ENCODE results near the gene TEAD4. TPM values are rescaled to one million over a fixed set of nuclear protein-coding genes. Genes with fewer than 3 reads are reported as not detected.

TEAD4 gene
- total and polyA plus RNA-seq, 12 donors = 4.7 to 45.6 (median 11.4) TPM

DNA sequence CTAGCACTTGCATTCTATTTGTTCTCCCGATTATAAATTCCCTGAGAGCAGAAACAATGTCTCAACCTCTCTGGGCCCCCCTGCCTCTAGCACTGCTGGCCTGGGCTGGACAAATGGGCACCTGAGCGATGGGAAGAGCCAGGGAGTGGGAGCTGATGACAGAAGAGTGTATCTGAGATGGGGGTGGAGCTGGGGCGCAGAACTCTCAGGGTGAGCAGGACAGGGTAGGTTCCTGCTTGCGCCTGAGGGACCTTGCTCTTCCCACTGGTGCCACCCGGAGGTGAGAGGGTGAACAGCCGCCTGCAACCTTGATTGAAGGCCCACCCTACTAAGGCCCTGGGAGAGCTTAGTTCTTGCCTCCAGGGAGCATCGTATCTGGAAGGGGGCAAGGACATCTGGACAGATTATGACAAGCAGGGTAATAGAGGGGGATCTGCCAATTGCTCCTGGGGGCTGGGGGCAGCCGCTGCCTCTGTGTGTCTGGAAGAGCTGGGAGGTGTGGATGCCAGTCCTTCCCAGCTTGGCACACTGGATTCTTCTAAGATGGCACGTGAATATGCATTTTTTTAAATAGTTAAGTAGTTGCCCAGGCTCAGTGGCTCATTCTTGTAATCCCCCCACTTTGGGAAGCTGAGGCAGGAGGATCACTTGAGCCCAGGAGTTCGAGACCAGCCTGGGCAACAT is 75.0 kb downstream of the TEAD4 start:
- no peak overlapping the region for H3K27ac ChIP-seq
- no peaks in the 10 kb centered on the region for H3K27me3 ChIP-seq
- peaks cover 0 to 53% (median 22%) of the 10 kb centered on the region in 9 donors for H3K4me1 ChIP-seq
- peaks cover 0 to 34% (median 0%) of the 10 kb centered on the region in 9 donors for H3K36me3 ChIP-seq
- 34 to 37% methylated on average over 10 of the region's 10 CpGs for WGBS, 2 donors
- DNase-seq (peak; percentile 65 to 66), ATAC-seq (peak; percentile 67 to 81 (median 74))
- intact Hi-C loops (cut with DNase I) = loop anchor here (2.0 to 10.0 kb wide), 10 partner anchors 69 to 182 kb away; partner anchors contain the start of genes TEX52 (in 7 of the 10), TEAD4 (in 3 of the 10), FOXM1 (in 1 of the 10) and RHNO1 (in 1 of the 10)
- no peak overlapping the region for H3K4me3 ChIP-seq
- TF ChIP-seq, protein P1, sequence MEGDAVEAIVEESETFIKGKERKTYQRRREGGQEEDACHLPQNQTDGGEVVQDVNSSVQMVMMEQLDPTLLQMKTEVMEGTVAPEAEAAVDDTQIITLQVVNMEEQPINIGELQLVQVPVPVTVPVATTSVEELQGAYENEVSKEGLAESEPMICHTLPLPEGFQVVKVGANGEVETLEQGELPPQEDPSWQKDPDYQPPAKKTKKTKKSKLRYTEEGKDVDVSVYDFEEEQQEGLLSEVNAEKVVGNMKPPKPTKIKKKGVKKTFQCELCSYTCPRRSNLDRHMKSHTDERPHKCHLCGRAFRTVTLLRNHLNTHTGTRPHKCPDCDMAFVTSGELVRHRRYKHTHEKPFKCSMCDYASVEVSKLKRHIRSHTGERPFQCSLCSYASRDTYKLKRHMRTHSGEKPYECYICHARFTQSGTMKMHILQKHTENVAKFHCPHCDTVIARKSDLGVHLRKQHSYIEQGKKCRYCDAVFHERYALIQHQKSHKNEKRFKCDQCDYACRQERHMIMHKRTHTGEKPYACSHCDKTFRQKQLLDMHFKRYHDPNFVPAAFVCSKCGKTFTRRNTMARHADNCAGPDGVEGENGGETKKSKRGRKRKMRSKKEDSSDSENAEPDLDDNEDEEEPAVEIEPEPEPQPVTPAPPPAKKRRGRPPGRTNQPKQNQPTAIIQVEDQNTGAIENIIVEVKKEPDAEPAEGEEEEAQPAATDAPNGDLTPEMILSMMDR (IDR thresholded peaks at IDR 0.05) = peak; percentile 49 to 79 (median 75)
- no peaks in the 10 kb centered on the region for H3K9me3 ChIP-seq

DNA sequence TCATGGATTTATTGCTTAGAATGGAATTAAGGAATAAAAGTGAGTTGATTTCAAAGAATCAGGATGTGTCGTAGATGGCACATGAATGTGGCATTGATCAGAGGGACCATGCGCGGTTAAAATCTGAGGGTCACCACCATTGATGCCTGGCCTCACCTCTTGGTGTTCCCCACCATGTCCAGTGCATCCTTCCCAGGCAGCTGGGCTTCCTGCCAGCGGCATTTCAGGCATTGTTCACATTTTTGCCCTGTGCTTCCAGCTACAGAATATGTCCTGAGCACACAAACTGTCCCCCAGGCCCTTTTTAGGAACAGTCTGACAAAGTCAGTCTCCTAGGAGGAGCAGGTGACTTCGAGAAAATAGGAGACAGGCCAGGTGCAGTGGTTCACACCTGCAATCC is 76.0 kb downstream of the TEAD4 start:
- intact Hi-C loops (cut with DNase I) = loop anchor here in 9 of 10 donors (2.0 to 10.0 kb wide), 7 partner anchors 70 to 188 kb away; partner anchors contain the start of genes TEX52 (in 7 of the 9) and TEAD4 (in 1 of the 9)

DNA sequence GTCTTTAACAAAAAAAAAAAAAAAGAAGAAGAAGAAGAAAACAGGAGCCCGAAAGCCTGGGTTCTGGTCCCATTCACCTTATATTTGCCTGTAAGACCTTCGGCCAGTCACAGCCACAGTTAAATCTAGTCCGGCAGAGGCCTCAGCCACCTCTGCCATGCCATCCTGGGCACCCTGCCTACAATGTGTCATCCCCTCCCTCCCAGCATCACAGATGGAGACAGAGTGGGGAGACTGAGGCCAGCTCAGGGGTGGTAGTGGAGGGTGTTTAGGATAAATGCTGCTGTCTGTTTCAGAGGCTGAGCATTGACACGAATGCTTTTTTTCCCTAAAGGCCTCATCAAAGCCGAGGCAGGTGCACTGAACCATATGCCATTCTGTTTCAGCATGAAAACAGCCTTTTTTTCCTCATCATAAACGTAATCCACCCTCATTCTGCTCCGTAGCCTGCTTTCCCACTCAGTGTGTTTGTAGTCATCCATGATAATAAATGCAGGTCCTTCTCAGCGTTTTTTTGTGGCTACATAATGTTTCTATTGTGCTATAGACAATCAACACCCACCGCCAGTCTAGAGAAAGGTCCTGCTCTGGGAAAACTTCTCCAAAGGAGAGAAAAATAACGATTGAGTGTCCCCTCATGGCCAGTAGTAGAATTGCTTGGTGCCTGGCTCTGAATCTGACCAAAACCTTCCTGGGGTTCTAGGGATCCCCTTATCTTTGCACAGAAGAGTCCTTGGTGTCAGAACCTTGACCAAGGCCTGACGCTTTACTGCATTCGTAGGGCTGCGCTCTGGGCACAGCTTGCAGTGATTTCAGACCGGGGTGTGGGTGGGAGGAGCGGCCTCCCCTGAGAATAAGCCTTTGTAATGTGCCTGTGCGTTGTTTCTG is 76.9 kb downstream of the TEAD4 start:
- no peaks in the 10 kb centered on the region for H3K9me3 ChIP-seq
- H3K36me3 ChIP-seq = peaks cover 0 to 48% (median 0%) of the 10 kb centered on the region in 9 donors
- TF ChIP-seq, protein P1 (IDR thresholded peaks at IDR 0.05) = peak in 7 of 9 donors; percentile 31 to 54 (median 44)
- intact Hi-C loops (cut with DNase I) = loop anchor here in 9 of 10 donors (2.0 to 10.0 kb wide), 7 partner anchors 71 to 189 kb away; partner anchors contain the start of genes TEX52 (in 7 of the 9) and TEAD4 (in 1 of the 9)
- ATAC-seq (no peak), DNase-seq (no peak)
- 75 to 76% methylated on average over 16 of the region's 16 CpGs for WGBS, 2 donors
- no peak overlapping the region for H3K4me3 ChIP-seq
- no peaks in the 10 kb centered on the region for H3K27me3 ChIP-seq
- H3K27ac ChIP-seq = no peak overlapping the region
- H3K4me1 ChIP-seq = peaks cover 0 to 53% (median 22%) of the 10 kb centered on the region in 9 donors

More for the DNA sequence above, 76.0 kb downstream of the TEAD4 start:
- H3K4me3 ChIP-seq = no peak overlapping the region
- peaks cover 0 to 53% (median 22%) of the 10 kb centered on the region in 9 donors for H3K4me1 ChIP-seq
- H3K36me3 ChIP-seq = peaks cover 0 to 39% (median 0%) of the 10 kb centered on the region in 9 donors
- 65 to 75% methylated on average over 5 of the region's 5 CpGs for WGBS, 2 donors
- TF ChIP-seq, protein P1 (IDR thresholded peaks at IDR 0.05) = no peak
- ATAC-seq (no peak), DNase-seq (no peak)
- H3K9me3 ChIP-seq = no peaks in the 10 kb centered on the region
- no peaks in the 10 kb centered on the region for H3K27me3 ChIP-seq
- H3K27ac ChIP-seq = no peak overlapping the region

All from heart right ventricle (tissue), 16 donors.